Measurements from ENCODE around the gene SLC39A7. TPM values are rescaled to one million over a fixed set of nuclear protein-coding genes. Genes with fewer than 3 reads are reported as not detected.

The SLC39A7 gene
- total and polyA plus RNA-seq, 8 donors: 71.9 to 149 (median 100) TPM

- H3K27me3 ChIP-seq: peaks cover 0 to 18% of the 10 kb centered on the region in 2 donors
- H3K27ac ChIP-seq: no peak overlapping the region
- H3K4me3 ChIP-seq: peak overlapping the region; percentile 35
- peaks cover 9 to 32% of the 10 kb centered on the region in 2 donors for H3K4me1 ChIP-seq
- ATAC-seq: peak; percentile 48
- peaks cover 0 to 31% of the 10 kb centered on the region in 2 donors for H3K36me3 ChIP-seq
- H3K9me3 ChIP-seq: no peaks in the 10 kb centered on the region
- TF ChIP-seq CTCF (IDR thresholded peaks at IDR 0.05): no peak
- intact Hi-C loops (cut with DNase I): no loop called here
- DNase-seq: no peak
Measured at GRCh38 chr6:33213166-33213988, 12.7 kb downstream of the SLC39A7 start.

- DNase-seq (no peak), ATAC-seq (no peak)
- no peak overlapping the region for H3K27ac ChIP-seq
- H3K4me1 ChIP-seq: peaks cover 5 to 28% of the 10 kb centered on the region in 2 donors
- H3K36me3 ChIP-seq: peaks cover 0 to 31% of the 10 kb centered on the region in 2 donors
- no peaks in the 10 kb centered on the region for H3K9me3 ChIP-seq
- intact Hi-C loops (cut with DNase I): no loop called here
- H3K27me3 ChIP-seq: peaks cover 0 to 18% of the 10 kb centered on the region in 2 donors
- H3K4me3 ChIP-seq: peak overlapping the region; percentile 35
- no peak for TF ChIP-seq CTCF (IDR thresholded peaks at IDR 0.05)
Measured at GRCh38 chr6:33213989-33214335, 13.3 kb downstream of the SLC39A7 start.

- H3K27me3 ChIP-seq: peaks cover 0 to 21% of the 10 kb centered on the region in 2 donors
- no peak overlapping the region for H3K27ac ChIP-seq
- no peaks in the 10 kb centered on the region for H3K9me3 ChIP-seq
- ATAC-seq (no peak), DNase-seq (peak in 1 of 4 donors; percentile 41)
- no peak for TF ChIP-seq CTCF (IDR thresholded peaks at IDR 0.05)
- H3K36me3 ChIP-seq: peaks cover 0 to 20% of the 10 kb centered on the region in 2 donors
- no peak overlapping the region for H3K4me3 ChIP-seq
- peaks cover 5 to 19% of the 10 kb centered on the region in 2 donors for H3K4me1 ChIP-seq
- intact Hi-C loops (cut with DNase I): no loop called here
Measured at GRCh38 chr6:33215271-33216116, 14.8 kb downstream of the SLC39A7 start.

GRCh38 chr6:33216117-33216649 lies 15.5 kb downstream of the SLC39A7 start:
- peaks cover 0 to 13% of the 10 kb centered on the region in 2 donors for H3K36me3 ChIP-seq
- no peak overlapping the region for H3K27ac ChIP-seq
- peaks cover 5 to 19% of the 10 kb centered on the region in 2 donors for H3K4me1 ChIP-seq
- H3K27me3 ChIP-seq: peaks cover 0 to 28% of the 10 kb centered on the region in 2 donors
- H3K9me3 ChIP-seq: no peaks in the 10 kb centered on the region
- DNase-seq (no peak), ATAC-seq (no peak)
- TF ChIP-seq CTCF (IDR thresholded peaks at IDR 0.05): no peak
- intact Hi-C loops (cut with DNase I): no loop called here
- H3K4me3 ChIP-seq: no peak overlapping the region

GRCh38 chr6:33217246-33217645 lies 16.6 kb downstream of the SLC39A7 start:
- Histone ChIP-seq H3K9me3 (no peaks in the 10 kb centered on the region), H3K4me3 (no peak overlapping the region), H3K27ac (no peak overlapping the region), H3K36me3 (peaks cover 0 to 3% of the 10 kb centered on the region in 2 donors), H3K4me1 (peaks cover 5 to 16% of the 10 kb centered on the region in 2 donors), H3K27me3 (peaks cover 0 to 39% of the 10 kb centered on the region in 2 donors)
- TF ChIP-seq CTCF (IDR thresholded peaks at IDR 0.05): no peak
- no peak for DNase-seq
- no peak for ATAC-seq
- intact Hi-C loops (cut with DNase I): no loop called here
